HL-60 (cell line): Measurements from ENCODE around the gene SMAD6.

ENCODE experiments used
- DNase-seq, 2 experiments: peaks; one replicate each; pipeline ENCODE4 v3.0.0-alpha.2; 2010 to 2020; ENCODE audit warnings: low read depth in 1 of 2, low spot score in 1 of 2
- H3K27ac ChIP-seq: fragments of 250-450 bp; sonication (Bioruptor Pico); replicated peaks from 2 replicates; pipeline ENCODE4 v1.5.1; 2020; ENCODE audit warnings: mild to moderate bottlenecking, moderate library complexity
- H3K27me3 ChIP-seq: fragments of 250-450 bp; sonication (Bioruptor Pico); 2 replicates; pipeline ENCODE4 v1.5.1; 2021; ENCODE audit warnings: mild to moderate bottlenecking, moderate library complexity; ENCODE audit not compliant: insufficient read depth, poor library complexity, severe bottlenecking
- H3K4me3 ChIP-seq: replicated peaks from 2 replicates; pipeline ENCODE4 v1.5.1; 2011; ENCODE audit warnings: mild to moderate bottlenecking, control low read depth, low read length; ENCODE audit not compliant: insufficient read depth
- GABPA ChIP-seq: IDR thresholded peaks from 2 replicates; pipeline ENCODE4 v1.6.1; 2012; ENCODE audit warnings: low read depth
- POLR2AphosphoS5 ChIP-seq: IDR thresholded peaks from 2 replicates; pipeline ENCODE4 v1.6.1; 2012; ENCODE audit warnings: low read depth
- SPI1 ChIP-seq: IDR thresholded peaks from 2 replicates; pipeline ENCODE4 v1.6.1; 2012; ENCODE audit warnings: low read depth, mild to moderate bottlenecking, borderline replicate concordance
- TF ChIP-seq, protein P1 (sequence below): IDR thresholded peaks from one replicate; pipeline ENCODE4 v1.5.1; 2011; ENCODE audit warnings: low read length, control low read depth, inconsistent platforms; ENCODE audit not compliant: insufficient read depth
- TF ChIP-seq, protein P2 (sequence below): IDR thresholded peaks from 2 replicates; pipeline ENCODE4 v1.6.1; 2012; ENCODE audit warnings: low read depth; ENCODE audit not compliant: insufficient replicate concordance

Gene SMAD6

DNA sequence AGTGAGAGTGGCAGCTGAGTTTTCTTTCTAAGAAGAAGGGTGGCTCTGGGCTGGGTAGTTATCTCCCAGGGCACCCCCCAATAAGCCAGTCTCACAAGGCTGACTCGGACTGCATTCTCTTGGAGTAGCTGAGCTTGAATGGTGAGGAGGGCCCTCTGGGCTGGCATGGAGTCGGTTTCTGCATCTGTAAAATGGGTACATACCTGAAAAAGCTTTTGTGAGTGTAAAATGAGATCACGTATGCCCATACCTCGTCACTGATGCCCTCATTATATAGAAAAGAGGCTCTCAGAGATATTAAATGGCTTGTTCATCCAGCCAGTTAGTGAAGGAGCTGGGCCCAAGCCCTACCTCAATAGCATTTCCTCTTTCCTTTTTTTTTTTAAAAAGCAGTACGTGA is 41.2 kb downstream of the SMAD6 start:
- H3K27me3 ChIP-seq: no peaks in the 10 kb centered on the region
- H3K27ac ChIP-seq: no peak overlapping the region
- no peak for DNase-seq
- TF ChIP-seq, protein P1, sequence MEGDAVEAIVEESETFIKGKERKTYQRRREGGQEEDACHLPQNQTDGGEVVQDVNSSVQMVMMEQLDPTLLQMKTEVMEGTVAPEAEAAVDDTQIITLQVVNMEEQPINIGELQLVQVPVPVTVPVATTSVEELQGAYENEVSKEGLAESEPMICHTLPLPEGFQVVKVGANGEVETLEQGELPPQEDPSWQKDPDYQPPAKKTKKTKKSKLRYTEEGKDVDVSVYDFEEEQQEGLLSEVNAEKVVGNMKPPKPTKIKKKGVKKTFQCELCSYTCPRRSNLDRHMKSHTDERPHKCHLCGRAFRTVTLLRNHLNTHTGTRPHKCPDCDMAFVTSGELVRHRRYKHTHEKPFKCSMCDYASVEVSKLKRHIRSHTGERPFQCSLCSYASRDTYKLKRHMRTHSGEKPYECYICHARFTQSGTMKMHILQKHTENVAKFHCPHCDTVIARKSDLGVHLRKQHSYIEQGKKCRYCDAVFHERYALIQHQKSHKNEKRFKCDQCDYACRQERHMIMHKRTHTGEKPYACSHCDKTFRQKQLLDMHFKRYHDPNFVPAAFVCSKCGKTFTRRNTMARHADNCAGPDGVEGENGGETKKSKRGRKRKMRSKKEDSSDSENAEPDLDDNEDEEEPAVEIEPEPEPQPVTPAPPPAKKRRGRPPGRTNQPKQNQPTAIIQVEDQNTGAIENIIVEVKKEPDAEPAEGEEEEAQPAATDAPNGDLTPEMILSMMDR: no peak
- TF ChIP-seq SPI1 (no peak), GABPA (no peak), POLR2AphosphoS5 (no peak)
- TF ChIP-seq, protein P2, sequence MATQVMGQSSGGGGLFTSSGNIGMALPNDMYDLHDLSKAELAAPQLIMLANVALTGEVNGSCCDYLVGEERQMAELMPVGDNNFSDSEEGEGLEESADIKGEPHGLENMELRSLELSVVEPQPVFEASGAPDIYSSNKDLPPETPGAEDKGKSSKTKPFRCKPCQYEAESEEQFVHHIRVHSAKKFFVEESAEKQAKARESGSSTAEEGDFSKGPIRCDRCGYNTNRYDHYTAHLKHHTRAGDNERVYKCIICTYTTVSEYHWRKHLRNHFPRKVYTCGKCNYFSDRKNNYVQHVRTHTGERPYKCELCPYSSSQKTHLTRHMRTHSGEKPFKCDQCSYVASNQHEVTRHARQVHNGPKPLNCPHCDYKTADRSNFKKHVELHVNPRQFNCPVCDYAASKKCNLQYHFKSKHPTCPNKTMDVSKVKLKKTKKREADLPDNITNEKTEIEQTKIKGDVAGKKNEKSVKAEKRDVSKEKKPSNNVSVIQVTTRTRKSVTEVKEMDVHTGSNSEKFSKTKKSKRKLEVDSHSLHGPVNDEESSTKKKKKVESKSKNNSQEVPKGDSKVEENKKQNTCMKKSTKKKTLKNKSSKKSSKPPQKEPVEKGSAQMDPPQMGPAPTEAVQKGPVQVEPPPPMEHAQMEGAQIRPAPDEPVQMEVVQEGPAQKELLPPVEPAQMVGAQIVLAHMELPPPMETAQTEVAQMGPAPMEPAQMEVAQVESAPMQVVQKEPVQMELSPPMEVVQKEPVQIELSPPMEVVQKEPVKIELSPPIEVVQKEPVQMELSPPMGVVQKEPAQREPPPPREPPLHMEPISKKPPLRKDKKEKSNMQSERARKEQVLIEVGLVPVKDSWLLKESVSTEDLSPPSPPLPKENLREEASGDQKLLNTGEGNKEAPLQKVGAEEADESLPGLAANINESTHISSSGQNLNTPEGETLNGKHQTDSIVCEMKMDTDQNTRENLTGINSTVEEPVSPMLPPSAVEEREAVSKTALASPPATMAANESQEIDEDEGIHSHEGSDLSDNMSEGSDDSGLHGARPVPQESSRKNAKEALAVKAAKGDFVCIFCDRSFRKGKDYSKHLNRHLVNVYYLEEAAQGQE: no peak
- no peak overlapping the region for H3K4me3 ChIP-seq

DNA sequence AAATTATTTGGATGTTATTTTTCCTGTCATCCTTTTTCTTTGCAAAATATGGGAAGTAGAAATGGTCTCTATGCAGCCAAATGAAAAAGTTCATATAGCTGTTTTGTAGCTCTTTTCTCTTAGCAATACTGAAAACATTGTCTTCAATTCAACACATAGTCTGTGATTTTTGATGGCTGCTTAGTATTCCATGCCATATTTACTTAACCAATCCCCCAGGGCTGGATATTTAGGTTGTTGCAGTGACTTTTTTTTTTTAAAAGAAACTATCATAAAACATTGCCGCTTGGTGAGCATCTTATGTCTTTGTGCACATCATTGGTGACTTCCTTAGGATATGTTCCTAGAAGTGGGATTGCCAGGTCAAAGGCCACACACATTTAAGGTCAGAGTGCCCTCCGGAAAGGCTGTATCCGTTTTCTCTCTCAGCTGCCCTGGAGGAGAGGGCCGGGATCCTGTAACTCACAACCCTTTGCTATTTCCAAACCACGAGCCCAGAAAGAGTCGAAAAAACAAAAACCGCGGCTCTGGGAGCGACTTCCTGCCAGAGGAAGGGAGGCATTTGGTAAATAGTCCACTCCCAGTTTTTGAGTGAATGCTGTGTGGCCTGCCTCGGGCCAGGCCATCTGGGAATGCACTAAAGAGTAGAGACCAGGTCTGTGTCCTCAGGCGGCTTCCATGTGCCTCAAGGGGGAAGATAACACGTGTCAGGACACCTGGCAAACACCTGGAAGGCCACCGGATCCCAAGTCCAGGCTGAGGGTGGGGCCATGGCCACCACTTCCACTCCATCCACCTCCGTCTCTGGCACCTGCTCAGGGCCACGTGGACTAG is 41.9 kb downstream of the SMAD6 start:
- H3K27me3 ChIP-seq: no peaks in the 10 kb centered on the region
- H3K4me3 ChIP-seq: no peak overlapping the region
- H3K27ac ChIP-seq: no peak overlapping the region
- TF ChIP-seq, protein P1: no peak
- TF ChIP-seq, protein P2: no peak
- TF ChIP-seq GABPA (no peak), SPI1 (no peak), POLR2AphosphoS5 (no peak)
- no peak for DNase-seq

DNA sequence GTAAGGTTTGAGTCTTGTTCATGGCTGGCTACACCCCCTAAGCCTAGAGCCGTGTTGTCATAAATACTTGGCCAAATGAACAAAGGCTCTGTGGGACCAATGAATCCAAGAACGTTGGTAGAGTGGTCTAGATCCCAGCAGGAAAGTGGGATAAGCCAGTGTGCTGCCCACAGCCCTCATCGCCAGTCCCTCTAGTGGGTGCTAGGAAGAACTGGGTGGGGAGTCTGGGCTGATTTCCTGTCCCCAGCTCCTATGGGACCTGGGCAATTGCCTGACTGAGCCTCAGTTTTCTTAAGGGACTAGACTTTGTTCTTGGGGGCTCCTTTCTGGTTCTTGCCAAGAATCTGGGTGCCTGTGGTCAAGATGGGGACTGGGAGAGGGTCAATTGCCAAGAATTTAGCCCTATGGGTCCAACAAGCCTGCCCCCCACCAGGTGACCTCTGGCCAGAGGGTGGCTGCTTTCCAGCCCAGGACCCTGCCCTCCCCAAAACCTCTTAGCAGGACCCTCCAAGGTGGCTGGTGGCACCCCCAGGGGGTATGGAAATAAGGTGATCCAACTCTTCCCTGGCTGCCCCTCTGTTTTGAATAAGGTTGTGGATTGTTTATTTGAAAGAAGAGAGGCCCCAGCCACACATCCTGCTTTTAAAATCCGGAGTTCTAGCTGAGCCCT is 42.7 kb downstream of the SMAD6 start:
- TF ChIP-seq GABPA (no peak), SPI1 (no peak), POLR2AphosphoS5 (no peak)
- TF ChIP-seq, protein P1: no peak
- TF ChIP-seq, protein P2: no peak
- H3K4me3 ChIP-seq: no peak overlapping the region
- no peaks in the 10 kb centered on the region for H3K27me3 ChIP-seq
- DNase-seq: no peak
- H3K27ac ChIP-seq: no peak overlapping the region
